HS-5 (cell line): Measurements from ENCODE around the gene NECAB2.
A peak's percentile ranks its signal among the peaks of the same experiment; 100 is the strongest.

Experiments
- DNase-seq: peaks from one replicate; pipeline ENCODE4 v3.0.0-alpha.2; 2012; ENCODE audit warnings: low read depth

NECAB2 gene

GRCh38 chr16:83952940-83953795 lies 14.9 kb upstream of the NECAB2 start, which contains the start of gene OSGIN1:
Gene OSGIN1, plus strand, starts transcription at chr16:83953240. Its CDS starts 4,432 bp downstream, at chr16:83957672.
- peak; percentile 49 for DNase-seq

DNA sequence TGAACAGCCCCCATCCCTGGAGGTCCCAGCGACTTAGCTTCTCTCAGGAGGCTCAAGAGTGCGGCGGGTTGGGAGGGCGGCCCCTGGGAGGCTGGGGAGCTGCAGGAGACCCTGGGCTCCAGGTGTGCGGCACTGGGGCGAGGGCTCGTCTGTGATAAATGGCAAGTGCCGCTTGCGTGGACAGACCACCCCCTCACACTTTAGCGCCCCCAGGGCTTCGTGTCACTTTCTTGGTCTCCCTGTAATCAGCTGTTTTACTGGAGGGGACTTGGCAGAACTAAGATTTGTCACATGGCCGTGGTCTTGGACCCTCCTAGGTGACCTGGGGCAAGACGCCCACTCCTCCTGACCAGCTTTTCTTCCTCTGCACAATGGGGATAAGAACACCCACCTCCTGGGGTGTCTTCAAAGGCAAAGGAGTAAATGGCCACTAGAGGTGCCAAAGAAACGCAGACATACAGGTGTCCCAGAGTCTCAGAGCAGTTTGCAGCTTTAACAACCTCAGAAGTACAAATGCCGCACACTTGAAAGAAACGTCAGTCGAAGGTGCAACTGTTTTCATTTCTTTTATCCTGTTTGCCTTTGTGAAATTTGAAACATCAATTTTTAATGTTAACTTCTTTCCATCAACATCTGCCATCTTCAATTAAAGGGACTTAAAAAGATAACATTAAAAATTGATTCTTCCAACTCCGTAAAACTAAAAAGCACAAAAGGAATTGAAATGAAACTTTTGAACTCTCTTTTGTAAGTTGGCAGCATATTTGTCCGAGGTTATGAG lies 14.1 kb upstream of the NECAB2 start:
- DNase-seq = peak; percentile 1

- DNase-seq = no peak
These were observed 13.4 kb upstream of the NECAB2 start for GRCh38 chr16:83954577-83955016.

DNA sequence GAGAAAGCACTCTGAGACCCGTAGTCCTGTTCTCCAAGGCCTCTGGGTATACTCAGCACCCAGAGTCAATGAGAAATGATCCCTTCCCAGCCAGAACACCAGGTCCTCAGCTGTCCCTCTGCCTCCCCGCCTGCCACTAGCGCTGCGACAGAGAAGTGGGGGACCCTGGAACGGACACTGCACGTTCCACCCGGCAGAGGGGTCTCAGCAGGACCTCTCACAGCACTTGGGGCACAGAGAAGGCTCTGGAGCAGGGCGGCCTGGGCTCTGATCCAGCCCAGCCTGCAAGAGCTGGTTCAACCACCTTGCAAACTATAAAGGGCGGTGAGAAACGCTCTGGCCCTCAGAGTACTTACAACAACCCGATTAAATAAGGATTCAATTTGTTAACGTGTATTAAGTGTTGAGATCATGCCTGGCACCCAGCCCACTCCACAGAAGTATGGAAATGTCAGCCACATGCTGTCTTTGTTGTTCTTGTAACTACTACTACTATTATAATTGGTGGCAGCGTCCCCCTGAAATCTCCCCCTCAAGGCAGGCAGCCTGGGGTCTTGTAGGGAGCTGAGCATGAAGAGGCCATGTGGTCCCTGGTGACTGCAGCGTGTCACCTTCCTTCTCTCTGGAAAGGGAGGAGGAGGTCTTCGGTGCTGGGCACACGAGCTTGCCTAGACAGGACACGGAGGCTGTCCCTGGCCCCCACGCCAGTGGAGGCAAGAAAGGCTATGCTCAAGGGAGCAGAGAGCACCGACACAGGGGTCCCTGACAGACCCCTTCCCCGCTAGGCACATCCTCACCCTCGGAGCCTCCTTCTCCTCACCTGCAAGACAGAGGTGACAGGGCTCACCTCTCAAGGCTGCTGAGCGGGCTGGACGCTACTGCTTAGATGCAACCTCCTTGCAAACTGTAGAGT lies 12.6 kb upstream of the NECAB2 start:
- no peak for DNase-seq

DNA sequence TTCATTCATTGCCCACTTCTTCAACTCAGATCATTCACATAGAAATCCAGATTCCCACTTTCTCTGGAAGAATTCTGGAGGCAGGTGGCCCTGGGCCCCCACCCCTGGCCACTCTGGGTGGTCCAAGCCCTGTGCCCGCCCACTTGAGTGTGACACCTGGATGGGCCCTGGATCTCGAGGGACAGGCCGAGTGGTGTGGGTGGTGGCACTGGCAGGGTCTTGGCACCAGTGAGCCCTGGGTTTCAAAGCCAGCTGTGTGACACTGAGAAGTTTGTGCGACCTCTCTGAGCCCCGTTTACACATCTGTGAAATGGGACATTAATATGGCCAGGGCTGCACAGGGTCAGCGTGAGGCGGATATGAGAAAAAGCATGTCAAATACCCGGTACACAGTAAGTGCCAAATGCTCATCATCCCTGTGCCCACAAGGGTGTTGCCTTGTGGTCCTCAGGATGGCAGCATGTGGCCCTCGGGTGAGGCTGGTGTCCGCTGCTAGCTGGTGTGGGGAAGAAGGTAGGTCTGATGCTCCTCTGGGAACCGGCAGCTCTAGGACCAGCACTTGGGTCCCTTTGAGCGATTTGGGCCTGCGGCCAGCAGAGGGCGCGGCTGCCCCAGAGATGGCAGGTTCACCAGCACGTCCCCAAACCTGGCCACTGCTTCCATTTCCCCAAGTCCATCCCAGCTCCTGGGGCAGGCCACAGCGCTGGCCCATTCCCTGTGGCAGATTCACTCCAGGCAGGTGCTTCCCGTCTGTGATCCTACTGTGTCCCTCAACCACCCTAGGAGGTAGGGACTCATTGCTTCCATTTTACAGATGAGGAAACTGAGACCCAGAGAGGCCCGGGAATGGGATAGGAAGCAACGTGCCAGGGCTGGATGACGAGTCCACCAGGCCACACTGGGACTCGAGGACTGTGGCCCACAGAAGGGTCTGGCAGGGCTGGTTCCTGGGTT lies 11.4 kb upstream of the NECAB2 start:
- DNase-seq = peak; percentile 0

- no peak for DNase-seq
These were observed 10.7 kb upstream of the NECAB2 start for GRCh38 chr16:83957296-83957855.

- no peak for DNase-seq
These were observed 9.8 kb upstream of the NECAB2 start for GRCh38 chr16:83958137-83958845.

GRCh38 chr16:83958846-83959565 lies 9.0 kb upstream of the NECAB2 start:
- DNase-seq = no peak

GRCh38 chr16:83959656-83960434 lies 8.2 kb upstream of the NECAB2 start:
- DNase-seq = no peak

- DNase-seq = no peak
These were observed 7.4 kb upstream of the NECAB2 start for GRCh38 chr16:83960521-83961249.

DNA sequence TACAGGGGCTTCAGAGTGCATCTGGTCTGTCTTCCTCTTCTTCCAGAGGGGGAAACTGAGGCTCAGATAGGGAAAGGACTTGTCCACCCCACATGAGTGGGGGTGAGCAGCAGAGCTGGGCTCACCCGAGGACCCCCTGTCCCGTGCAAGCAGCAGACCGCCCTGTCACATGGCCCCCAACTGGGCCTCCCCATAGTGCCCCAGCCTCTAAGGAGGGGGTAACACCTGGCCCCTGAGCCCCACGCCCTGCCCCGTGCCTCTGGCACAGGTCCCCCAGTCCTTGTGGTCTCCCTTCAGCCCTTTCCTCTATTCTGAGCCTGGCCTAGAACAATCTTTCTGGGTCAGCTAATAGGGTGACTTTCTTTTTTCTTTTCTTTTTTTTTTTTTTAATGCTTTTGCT lies 6.5 kb upstream of the NECAB2 start:
- DNase-seq = no peak

- DNase-seq = no peak
These were observed 4.5 kb upstream of the NECAB2 start for GRCh38 chr16:83963277-83964119.

- DNase-seq = no peak
These were observed 3.2 kb upstream of the NECAB2 start for GRCh38 chr16:83964684-83965443.

- DNase-seq = no peak
These were observed 2.4 kb upstream of the NECAB2 start for GRCh38 chr16:83965444-83966152.

DNA sequence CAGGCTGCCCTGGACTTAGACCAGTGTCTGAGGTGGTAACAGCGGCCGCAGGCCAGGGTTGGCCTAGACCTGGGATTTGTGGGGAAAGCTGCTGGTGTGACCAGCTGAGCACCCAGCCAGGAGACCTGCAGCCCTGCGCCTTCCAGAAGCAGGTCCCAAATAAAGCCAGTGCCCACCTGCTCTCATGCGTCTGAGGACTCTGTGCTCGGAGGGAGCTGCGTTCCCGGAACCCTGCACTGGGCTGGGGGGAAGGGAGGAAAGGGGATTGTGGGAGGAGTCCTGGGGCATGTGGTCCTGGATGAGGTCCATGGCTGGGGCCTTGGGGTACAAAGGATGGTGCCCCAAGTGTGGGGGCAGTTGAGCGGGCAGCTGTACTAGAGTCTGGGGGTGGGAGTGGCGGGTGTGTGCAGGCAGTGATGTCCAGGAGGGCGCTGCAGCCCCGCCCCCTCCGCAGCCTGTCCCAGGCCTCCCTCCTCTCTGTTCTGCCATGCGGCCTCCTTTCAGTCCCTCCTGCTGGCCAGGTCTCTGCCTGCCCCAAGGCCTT lies 1.8 kb upstream of the NECAB2 start:
- no peak for DNase-seq
